ENCODE measurements around the gene CD3G.

DNA sequence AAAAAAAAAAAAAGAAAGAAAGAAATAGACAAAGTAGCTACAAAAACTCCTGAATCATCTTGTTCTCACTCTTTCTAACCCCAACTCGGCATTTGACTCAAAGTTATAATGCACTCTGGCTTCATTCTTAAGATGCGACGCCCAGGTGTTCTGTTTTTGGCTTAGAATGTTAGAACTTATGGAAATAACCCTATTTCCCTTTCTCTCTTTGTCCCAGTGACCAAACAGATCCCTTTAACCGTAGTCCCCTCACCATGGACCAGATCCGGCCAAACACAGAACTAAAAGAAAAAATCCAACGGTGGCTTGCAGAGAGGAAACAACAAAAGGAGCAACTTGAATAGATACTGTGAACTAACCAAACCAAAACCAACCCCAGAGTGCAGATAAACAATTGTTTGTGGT lies 52.0 kb downstream of the CD3G start:
- no peak for TF ChIP-seq CTCF (IDR thresholded peaks at IDR 0.05; ENCODE audit: low read length)
- no peak for TF ChIP-seq EZH2 (optimal IDR thresholded peaks at IDR 0.05; ENCODE audit: low read depth, low read length)
